HG03439 (cell line): Measurements from ENCODE around the gene HYAL1.
"Not testable (repeated sequence)": the region's sequence is repeated elsewhere in the genome, so short reads cannot be mapped to it uniquely, and the experiment has no call there.

Experiments used
- ATAC-seq: cut with Tn5 transposase; IDR thresholded peaks from one replicate; pipeline ENCODE4 v1.9.1; 2021; ENCODE audit warnings: mild to moderate bottlenecking, moderate library complexity; ENCODE audit not compliant: unreplicated experiment

Gene HYAL1

DNA sequence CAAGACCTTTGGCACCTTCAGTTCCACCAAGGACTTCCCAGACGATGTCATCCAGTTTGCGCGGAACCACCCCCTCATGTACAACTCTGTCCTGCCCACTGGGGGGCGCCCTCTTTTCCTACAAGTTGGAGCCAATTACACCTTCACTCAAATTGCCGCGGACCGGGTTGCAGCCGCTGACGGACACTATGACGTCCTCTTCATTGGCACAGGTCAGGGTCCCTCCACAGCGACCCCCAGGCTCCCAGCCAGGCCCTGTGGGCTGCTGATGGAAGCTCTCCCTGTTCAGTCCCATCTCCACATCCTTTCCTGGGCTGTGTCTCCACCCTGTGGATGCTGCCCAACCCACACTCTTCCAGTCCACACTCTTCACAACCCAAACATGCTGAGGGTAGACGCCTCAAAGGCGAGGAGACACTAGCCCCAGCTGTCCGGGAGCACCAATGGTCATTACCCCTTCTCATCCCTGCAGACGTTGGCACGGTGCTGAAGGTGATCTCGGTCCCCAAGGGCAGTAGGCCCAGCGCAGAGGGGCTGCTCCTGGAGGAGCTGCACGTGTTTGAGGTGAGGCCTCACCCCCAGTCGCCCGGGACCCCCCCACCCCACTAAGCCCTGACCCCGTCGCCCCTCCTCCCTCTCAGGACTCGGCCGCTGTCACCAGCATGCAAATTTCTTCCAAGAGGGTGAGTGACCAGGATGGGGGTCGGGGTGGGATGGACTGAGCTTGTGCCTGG, 28.8 kb downstream of the HYAL1 start:
- no peak for ATAC-seq

DNA sequence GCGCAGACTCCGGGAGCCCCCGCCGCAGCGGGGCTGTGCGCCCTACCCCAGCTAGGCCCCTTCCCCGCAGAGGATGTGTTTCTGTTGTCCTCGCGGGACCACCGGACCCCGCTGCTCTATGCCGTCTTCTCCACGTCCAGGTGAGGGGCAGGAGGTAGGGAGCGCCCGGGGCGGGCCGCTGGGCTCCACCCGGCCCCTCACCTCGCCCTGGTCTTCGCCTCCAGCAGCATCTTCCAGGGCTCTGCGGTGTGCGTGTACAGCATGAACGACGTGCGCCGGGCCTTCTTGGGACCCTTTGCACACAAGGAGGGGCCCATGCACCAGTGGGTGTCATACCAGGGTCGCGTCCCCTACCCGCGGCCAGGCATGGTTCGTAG, 29.7 kb downstream of the HYAL1 start:
- ATAC-seq = no peak

DNA sequence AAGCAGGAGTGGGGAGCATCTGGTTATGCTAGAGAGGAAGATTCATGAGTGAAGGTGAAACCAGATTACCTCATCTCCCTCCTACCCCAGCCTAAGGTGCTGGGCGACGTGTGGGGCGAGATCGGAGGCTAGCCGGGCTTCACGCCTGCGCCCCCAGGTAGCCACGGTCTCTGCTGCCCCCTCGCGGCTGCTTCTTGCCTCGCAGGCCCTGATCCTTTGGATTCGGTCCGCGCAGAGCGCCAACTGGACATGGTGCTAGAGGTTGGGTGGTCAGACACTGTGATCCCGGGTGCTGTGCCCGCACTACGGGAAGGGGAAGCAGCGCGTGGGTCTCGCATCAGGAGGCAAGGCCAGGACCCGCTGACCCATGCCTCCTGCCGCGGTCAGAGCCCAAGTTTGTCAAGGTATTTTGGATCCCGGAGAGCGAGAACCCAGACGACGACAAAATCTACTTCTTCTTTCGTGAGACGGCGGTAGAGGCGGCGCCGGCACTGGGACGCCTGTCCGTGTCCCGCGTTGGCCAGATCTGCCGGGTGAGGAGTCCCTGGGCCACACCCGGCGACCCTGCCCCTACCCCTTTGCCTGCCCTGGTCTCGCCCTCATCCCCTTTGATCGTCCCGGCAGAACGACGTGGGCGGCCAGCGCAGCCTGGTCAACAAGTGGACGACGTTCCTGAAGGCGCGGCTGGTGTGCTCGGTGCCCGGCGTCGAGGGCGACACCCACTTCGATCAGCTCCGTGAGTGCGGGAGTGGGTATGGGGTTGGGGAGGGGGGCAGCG, 30.3 kb downstream of the HYAL1 start:
- peak; percentile 74 for ATAC-seq

DNA sequence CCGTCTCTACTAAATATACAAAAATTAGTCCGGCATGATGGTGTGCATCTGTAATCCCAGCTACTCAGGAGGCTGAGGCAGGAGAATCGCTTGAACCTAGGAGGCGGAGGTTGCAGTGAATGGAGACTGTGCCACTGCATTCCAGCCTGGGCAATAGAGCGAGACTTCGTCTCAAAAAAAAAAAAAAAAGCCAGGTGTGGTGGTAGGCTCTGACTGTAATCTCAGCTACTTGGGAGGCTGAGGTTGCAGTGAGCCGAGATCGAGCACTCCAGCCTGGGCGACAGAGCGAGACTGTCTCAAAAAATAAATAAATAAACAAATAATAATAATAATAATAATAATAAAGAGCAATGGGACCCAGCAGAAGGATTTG, 30.9 kb downstream of the HYAL1 start:
- ATAC-seq = not testable (repeated sequence)

DNA sequence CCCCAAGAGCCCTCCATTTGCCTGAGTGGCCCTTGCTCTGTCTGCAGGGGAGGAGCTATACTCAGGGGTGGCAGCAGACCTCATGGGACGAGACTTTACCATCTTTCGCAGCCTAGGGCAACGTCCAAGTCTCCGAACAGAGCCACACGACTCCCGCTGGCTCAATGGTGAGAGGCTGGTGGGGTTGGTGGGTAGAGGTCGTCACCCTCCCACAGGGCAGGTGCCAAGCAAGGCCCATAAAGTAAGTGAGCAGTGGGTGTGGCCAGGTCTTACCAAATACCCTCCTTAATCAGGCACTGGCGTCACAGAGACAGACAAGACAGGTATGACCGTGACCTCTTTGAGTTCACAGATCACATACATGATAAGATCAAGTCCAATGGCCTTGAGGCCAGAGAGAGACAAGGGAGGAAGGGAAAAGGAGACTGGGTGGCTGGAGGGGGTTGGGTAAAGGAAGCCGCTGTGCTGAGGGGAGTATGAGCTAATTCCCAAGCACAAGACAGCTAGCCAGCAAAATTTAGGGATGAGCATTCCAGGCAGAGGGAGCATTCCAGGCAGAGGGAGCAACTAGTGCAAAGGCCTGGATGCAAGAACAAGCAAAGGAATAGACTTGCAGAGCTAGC, 31.9 kb downstream of the HYAL1 start:
- ATAC-seq = no peak

DNA sequence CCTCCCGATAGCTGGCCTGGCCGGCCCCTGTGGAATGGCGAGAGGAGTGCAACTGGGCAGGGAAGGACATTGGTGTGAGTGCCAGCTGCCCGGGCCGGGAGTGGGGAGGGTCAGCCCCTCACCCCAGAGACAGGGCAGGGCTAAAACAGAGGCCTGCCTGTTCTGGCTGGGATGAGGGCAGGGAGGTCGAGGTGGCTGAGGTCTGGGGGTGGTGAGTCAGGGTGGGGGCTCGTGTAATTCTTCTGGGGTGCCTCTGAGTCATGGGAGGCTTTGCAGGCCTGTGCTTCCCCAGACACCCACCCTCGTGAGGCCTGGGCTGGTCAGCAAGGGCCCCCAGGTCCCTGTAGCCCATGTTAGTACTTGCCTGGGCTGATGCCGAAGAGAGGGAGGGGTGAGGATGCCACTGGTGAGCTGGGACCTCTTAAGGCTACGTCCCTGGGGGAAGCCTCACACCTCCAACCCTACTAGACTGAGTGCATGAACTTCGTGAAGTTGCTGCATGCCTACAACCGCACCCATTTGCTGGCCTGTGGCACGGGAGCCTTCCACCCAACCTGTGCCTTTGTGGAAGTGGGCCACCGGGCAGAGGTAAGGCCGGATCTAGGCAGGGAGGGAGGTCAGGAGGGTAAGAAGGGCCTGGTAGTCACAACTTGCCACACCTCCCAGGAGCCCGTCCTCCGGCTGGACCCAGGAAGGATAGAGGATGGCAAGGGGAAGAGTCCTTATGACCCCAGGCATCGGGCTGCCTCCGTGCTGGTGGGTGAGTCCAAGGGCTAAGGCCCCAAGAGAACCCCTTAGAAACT, 32.8 kb downstream of the HYAL1 start:
- no peak for ATAC-seq

DNA sequence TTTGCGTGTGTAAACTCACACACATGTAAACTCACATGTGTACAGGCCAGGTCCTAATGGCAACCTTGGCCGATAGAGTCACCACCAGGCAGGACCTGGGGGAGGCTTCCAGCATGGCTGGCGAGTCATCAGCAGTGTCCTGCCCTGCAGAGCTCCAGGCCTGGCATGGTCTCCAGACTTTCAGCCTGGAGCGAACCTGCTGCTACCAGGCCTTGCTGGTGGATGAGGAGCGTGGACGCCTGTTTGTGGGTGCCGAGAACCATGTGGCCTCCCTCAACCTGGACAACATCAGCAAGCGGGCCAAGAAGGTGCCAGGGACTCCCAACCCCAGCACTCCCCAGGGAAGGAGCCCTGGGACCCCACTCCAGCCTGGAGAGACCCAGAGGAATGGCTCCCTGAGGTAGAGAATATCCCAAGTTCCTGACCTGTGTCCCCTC, 33.4 kb downstream of the HYAL1 start:
- ATAC-seq = no peak

DNA sequence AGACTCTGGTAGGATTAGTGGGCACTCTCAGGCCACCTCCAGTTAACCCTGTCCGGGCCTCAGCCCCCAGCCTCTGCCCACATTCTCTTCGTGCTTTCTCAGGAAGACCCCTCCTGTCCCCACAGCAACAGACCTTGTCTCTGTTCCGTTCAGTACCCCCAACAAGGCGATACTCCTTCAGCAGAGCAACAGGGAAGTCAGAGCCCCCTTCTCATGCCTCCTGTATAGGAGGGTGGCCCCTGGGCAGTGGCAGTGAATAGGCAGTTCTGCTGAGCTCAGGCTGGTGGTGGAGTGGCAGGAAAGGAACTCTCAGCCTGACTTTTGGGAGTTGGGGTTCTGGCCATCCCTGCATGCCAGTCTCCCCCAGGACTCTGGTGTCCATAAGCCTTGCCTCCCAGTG, 33.9 kb downstream of the HYAL1 start:
- ATAC-seq = no peak

DNA sequence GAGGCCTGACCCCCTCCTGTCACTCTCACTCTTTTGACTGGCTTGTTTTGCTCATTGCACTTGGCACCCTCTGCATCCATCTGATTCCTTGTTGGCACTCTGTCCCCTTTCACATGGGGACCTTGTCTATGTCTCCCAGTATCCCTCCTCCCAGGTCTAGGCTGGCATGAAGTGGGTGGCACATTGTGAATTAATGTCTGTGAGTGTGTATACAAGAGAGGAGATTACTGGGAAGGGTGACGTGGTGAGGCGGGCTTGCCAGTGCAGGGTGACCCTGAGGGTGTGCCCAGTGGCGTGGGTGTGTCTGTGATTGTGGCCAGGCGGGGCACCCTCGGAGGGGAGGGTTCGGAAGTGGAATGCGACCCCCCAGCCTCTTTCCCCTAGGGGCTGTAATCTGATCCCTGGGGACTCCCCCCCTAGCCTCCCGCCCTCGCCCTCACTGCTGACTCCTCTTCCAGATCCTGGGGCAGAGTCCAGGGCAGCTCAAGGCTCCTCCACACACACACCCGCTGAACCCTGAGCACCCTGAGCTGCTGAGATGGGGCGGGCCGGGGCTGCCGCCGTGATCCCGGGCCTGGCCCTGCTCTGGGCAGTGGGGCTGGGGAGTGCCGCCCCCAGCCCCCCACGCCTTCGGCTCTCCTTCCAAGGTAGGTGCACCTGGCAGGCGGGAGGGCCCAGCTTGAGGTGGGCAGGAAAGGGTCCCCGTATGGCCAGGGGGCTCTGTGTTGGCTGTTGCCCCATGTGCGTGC, 34.5 kb downstream of the HYAL1 start, which contains the start of gene SEMA3B:
Gene SEMA3B (plus strand): TSS at position 445 of the 749 bp plus-strand sequence. CDS start 94 bp downstream, at position 539.
- ATAC-seq = no peak

DNA sequence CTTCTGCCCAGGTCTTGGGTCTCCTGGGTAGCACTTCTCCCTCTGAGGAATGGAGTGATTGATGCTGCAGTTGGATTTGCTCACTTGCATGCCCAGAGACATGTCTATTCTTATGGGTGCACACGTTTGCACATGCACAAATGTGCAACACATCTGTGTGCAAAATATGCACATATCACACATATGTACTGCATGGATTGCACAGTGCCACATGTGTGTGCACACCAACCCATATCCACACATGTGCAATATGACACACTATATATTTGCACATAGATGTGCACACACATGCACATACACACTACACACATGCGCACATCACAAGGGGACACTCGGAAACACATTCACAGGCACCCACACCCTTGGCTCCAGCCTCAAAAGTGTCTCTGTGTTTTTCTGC, 35.1 kb downstream of the HYAL1 start:
- no peak for ATAC-seq

DNA sequence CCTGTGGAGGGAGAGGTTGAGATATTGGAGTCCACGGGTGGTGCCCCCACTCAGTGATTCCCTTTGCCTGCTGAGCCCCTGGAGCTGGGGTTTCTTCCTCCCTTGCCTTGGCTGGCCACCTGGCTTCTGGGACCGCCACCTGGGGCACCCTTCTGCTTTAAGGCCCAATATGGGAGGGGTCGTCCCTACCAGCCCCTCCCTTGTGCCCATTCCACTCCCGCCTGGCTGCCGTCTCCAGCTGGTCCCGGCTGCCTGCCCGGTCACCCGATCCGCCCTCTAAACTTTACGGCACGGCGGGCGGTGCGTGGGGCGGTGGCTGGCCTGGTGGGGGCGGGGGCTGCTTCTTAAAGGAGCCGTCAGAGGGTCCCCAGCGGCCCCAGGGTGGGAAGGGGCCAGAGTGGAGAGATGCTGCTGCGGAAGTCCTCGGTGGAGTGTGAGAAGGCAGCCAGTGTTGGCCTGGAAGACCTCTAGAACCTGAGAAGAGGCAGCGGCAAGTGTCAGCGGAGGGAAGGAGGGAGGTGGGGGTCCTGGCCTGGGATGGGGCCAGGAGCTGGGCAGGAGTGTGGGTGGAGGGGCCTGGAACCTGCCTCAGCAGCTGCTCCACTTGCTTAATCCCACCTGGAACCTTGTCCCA, 36.0 kb downstream of the HYAL1 start:
- no peak for ATAC-seq

DNA sequence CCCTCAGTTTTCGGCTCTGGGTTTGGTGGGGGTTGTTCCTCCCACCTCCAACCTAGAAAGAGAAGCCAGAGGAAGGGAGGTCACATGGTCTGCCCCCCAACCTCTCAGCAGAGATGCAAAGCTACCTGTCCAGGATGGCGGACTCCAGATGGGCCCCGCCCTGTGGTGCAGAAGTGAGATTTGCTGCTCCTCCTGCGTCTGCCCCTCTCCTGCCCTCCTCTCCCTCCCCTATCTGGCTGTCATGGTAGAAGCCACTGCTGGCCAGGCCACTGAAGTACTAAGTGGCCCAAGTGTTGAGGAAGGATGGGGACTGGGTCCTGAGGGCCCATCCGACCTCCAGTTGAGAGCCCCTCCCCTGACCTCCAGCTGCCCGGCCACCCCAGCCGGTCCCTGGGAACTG, 36.5 kb downstream of the HYAL1 start:
- ATAC-seq = no peak

DNA sequence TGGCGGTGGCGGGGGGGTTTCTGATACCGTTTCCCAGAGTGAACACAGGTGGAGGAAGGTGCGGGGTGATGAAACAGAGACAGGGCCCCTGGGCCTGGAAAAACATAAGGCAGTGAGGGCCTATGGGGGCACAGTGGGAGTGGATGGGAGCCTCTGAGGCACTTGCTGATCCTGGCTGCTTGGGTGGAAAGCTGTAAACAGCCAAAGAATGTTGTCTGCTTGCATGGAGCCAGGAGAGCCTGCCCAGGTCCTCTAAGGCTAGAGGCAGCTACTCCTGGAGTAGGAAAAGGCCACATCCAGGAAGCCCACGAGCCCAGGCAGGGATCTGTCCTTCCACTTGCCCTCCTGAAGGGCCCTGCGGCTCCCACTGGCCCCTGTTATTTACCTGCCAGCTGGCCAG, 37.4 kb downstream of the HYAL1 start:
- no peak for ATAC-seq

DNA sequence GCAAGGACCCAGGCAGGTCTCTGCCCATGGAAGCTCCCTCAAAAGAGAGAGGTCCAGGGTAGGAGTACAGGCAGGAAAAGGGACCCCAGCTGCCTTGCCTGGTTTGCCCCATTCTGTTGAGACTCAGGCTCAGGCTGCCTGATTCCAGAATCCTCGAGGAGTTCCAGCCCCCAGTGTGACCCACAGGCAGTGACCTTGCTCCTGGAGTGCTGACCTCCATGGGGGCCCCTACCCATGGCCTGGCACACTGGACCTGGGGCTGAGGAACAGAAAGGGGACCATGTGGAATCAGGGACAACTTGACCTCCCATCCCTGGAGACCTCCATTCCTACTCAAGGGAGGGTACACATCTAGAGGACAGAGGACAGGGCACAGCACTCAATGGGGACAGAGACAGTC, 37.8 kb downstream of the HYAL1 start:
- no peak for ATAC-seq

DNA sequence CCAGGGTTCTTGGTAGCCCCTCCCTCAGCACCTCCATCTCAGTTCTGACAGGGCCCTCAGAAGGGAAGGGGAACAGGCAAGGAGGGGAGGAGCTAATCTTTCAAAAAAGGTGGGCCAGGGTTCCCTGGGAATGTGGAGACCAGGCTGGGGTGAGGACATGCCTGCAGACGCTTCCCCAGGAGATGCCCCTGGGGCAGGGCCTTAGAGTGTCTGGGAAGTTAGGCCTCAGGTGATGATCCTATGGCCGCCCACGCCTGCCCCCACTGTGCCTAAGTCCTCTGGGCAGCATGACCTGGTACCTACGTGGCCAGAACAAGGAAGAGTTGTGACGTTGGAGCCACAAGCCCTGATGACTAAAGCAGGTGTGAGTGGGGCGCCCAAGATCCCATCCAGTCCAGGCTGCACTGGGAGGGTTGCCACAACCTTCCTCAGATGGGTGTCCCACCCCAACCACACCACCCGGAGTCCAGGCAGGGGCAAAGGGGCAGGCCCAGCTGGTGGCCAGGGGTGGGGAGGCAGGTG, 38.3 kb downstream of the HYAL1 start:
- ATAC-seq = no peak

DNA sequence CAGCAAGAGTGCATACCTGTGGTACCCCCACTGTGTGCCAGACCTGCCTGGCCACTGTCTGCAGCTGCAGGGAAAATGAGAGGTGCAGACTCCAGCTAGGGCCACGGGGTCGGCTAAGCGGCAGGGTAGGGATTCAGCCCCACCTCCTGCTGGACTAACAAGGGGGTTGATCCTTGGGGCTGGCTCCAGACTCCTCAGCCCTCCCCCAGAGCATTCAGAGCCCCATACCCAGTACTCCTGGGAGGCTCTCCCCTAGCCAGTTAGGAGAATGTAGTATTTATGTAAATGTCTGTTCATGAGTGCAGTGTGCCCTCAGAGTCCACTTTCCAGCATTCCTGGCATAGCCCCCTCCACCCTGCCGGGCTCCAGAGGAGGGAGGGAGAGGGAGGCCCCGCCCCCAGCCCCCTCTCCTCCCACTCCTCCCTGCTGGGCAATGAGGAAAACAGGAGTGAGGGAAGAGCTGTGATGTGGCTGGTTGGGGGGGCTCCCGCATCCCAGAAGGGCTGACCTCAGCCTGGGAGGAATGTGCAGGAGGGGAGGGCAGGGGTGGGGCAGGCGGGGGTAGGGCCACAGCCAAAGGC, 38.9 kb downstream of the HYAL1 start:
- no peak for ATAC-seq

DNA sequence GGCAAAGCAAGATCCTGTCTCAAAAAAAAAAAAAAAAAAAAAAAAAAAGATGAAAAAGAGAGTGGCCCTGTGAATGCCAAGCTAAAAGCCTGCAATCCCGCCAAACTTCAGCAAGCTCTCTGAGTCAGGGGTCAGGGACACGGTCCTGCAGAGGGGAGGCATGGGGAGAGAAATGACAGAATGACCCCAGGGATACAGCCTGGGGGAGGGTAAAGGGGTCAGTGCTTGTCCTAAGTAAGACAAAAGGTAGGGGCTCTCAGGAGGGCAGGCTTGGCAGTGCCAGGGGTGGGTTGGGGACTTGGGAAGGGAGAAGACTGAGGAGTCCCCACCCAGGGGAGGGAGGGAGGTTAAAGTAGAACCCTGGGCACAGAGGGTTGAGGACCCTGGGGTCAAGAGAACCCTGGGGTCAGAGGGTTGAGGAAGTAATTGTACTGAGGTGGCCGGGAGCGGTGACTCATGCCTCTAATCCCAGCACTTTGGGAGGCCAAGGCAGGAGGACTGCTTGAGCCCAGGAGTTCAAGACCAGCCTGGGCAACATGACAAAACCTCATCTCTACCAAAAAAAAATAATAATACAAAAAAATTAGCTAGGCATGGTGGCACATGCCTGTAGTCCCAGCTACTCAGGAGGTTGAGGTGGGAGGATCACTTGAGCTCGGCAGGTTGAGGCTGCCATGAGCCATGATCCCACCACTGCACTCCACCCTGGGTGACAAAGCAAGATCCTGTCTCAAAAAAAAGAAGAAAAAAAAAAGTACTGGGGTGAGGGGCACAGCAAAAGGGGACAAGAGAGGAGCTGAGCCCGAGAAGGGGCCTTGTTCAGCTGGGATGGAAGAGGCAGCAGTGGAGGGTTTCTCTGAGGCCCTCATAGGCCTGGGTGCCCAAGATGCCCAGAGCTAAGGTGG, 39.6 kb downstream of the HYAL1 start:
- no peak for ATAC-seq

DNA sequence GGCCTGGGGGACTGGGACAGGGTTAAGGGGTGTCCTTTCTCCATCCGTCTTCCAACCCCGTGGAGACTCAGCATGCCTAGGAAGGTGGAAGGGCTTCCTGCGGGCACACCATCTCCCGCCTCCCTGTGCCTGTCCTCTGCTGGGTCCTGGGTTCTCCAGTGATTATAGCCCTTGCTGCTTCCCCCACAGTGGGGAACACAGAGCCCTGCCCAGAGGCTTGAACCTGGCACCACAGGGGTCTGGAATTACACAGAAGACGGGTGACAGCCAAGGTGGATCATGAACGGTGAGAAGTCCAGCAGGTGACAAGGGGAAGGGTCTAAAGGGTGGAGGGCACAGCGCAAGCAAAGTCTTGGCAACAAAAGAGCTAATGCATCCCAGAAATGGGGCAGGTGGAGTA, 40.6 kb downstream of the HYAL1 start:
- no peak for ATAC-seq
